Thyroid gland (tissue), 4 donors: ENCODE measurements around the gene ECT2L. TPM values are rescaled to one million over a fixed set of nuclear protein-coding genes. Genes with fewer than 3 reads are reported as not detected.

Experiments
- DNase-seq, 2 donors: peaks; one replicate each; pipeline ENCODE4 v3.0.0-alpha.2; 2019
- H3K27ac ChIP-seq, 3 donors: fragments of 200-600 bp; sonication (generic); 1 replicate in 2 of 3; 2 replicates in 1 of 3; pipeline ENCODE4 v1.5.1; 2016 to 2019; ENCODE audit warnings: mild to moderate bottlenecking in 1 of 3, moderate library complexity in 1 of 3
- H3K27me3 ChIP-seq: fragments of 200-600 bp; sonication (generic); one replicate; pipeline ENCODE4 v1.5.1; 2019
- H3K36me3 ChIP-seq, 2 donors: fragments of 200-600 bp; sonication (generic); one replicate each; pipeline ENCODE4 v1.5.1; 2016 to 2019
- H3K4me1 ChIP-seq, 2 donors: fragments of 200-600 bp; sonication (generic); one replicate each; pipeline ENCODE4 v1.5.1; 2017 to 2019
- H3K4me3 ChIP-seq, 3 donors: fragments of 200-600 bp; sonication (generic); replicated peaks in 1 of 3; 1 replicate in 2 of 3; 2 replicates in 1 of 3; pipeline ENCODE4 v1.5.1; 2016; ENCODE audit warnings: mild to moderate bottlenecking in 1 of 3
- H3K9me3 ChIP-seq: fragments of 200-600 bp; sonication (generic); one replicate; pipeline ENCODE4 v1.5.1; 2017
- CTCF ChIP-seq, 6 experiments: fragments of 200-600 bp in 3 of 6; fragments of 450-650 bp in 3 of 6; sonication (generic) in 3 of 6; IDR thresholded peaks; one replicate each; pipeline ENCODE4 v1.5.1; 2016 to 2019; ENCODE audit warnings: antibody characterized with exemption in 6 of 6, mild to moderate bottlenecking in 2 of 6, inconsistent platforms in 1 of 6, moderate library complexity in 1 of 6
- POLR2A ChIP-seq, 2 donors: fragments of 450-650 bp; IDR thresholded peaks; one replicate each; pipeline ENCODE4 v1.6.1; 2017; ENCODE audit warnings: antibody characterized with exemption in 2 of 2, mild to moderate bottlenecking in 2 of 2, moderate library complexity in 1 of 2
- WGBS, 2 donors: methylation state at CpG; one replicate each; pipeline ENCODE4 v1.1.5; 2017; 5-methylcytosine and 5-hydroxymethylcytosine counted together
- intact Hi-C: fragments of 100-400 bp; cut with DNase I; formaldehyde crosslinking; loops from one replicate; pipeline ENCODE4 v1.15.1; 2023
- total RNA-seq, 4 donors: library from RNA; depleted of rRNA; stranded (reverse); fragments of >200 nt; gene quantifications; one replicate each; pipeline ENCODE4 v1.2.3, GENCODE V29; 2016

Gene ECT2L
- total RNA-seq, 4 donors from 2014 or later: 0.11 to 8.7 (median 0.16) TPM

DNA sequence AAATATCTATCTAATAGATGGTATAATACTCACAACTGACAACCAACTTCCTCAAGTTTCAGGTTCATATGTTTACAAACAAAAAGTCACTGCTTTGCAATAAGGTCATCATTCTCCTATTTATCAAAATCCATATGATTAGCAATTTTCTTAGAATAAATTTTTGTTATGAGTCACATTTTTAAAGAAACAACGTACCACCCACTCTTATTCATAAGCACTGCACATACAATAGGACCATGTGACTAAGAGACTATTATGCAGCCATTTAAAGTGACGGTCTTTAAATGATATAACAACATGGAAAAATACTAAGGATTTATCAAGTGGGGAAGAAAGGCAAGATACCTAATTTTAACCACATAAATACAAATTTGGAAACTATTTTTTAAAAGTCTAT is 152.1 kb downstream of the ECT2L start:
- H3K4me3 ChIP-seq: no peak overlapping the region
- TF ChIP-seq CTCF (IDR thresholded peaks at IDR 0.05) (no peak), POLR2A (IDR thresholded peaks at IDR 0.05) (no peak)
- H3K27ac ChIP-seq: no peak overlapping the region
- no peaks in the 10 kb centered on the region for H3K9me3 ChIP-seq
- DNase-seq: no peak
- H3K36me3 ChIP-seq: peaks cover 0 to 4% of the 10 kb centered on the region in 2 donors
- intact Hi-C loops: no loop called here
- no peaks in the 10 kb centered on the region for H3K4me1 ChIP-seq
- WGBS, 2 donors: 88 to 93% methylated on average over 2 of the region's 2 CpGs
- no peaks in the 10 kb centered on the region for H3K27me3 ChIP-seq

- Histone ChIP-seq H3K36me3 (peaks cover 0 to 4% of the 10 kb centered on the region in 2 donors), H3K9me3 (no peaks in the 10 kb centered on the region), H3K27me3 (no peaks in the 10 kb centered on the region), H3K27ac (no peak overlapping the region), H3K4me1 (no peaks in the 10 kb centered on the region), H3K4me3 (no peak overlapping the region)
- intact Hi-C loops: no loop called here
- TF ChIP-seq POLR2A (IDR thresholded peaks at IDR 0.05) (no peak), CTCF (IDR thresholded peaks at IDR 0.05) (no peak)
- WGBS, 2 donors: 92 to 98% methylated on average over 1 of the region's 1 CpG
- DNase-seq: no peak
Observed at GRCh38 chr6:138948546-138949179, 152.8 kb downstream of the ECT2L start.

- intact Hi-C loops: no loop called here
- H3K4me1 ChIP-seq: no peaks in the 10 kb centered on the region
- TF ChIP-seq POLR2A (IDR thresholded peaks at IDR 0.05) (no peak), CTCF (IDR thresholded peaks at IDR 0.05) (no peak)
- no peak overlapping the region for H3K27ac ChIP-seq
- no peak overlapping the region for H3K4me3 ChIP-seq
- H3K9me3 ChIP-seq: no peaks in the 10 kb centered on the region
- no peaks in the 10 kb centered on the region for H3K27me3 ChIP-seq
- WGBS, 2 donors: 4 to 83% methylated on average over 1 of the region's 1 CpG
- no peaks in the 10 kb centered on the region for H3K36me3 ChIP-seq
- no peak for DNase-seq
Observed at GRCh38 chr6:138953451-138953850, 157.6 kb downstream of the ECT2L start.

Other genes with a start within 250 kb of the ECT2L start
- gene CCDC28A, start 22.3 kb upstream of the ECT2L start, total RNA-seq: 10 to 100 TPM; 44.5 to 51.7 (median 47.3) TPM
- gene REPS1, start 192.2 kb downstream of the ECT2L start, total RNA-seq: 10 to 100 TPM; 51.5 to 93.9 (median 66.1) TPM
- gene ABRACL, start 232.7 kb downstream of the ECT2L start, total RNA-seq: 10 to 100 TPM; 15.9 to 37.2 (median 27.5) TPM